ENCODE data around the gene RNASE13.

The RNASE13 gene

DNA sequence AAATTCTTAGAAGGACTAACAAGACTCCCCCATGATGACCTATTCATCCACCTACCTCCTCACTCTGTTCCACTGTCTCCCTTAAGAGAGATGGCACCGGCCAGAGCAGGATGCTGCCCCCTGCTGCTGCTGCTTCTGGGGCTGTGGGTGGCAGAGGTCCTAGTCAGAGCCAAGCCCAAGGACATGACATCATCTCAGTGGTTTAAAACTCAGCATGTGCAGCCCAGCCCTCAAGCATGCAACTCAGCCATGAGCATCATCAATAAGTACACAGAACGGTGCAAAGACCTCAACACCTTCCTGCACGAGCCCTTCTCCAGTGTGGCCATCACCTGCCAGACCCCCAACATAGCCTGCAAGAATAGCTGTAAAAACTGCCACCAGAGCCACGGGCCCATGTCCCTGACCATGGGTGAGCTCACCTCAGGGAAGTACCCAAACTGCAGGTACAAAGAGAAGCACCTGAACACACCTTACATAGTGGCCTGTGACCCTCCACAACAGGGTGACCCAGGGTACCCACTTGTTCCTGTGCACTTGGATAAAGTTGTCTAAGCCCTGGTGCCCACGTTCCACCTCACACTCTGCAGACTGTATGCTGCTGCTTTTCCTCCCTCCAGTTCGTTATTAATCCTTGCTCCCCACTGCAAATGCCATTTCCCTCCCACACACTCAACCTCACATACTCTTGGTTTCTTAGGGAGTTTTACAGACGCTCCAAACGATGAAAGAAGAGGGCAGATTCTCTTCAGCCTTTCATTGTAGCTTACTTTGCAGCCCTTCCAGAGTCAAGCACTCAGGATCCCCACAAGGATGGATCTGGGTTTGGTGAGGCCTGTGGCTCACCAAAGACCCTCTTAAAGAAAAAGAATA, 23.4 kb upstream of the RNASE13 start, which contains the start of gene RNASE8:
TSS of gene RNASE8 (plus strand) at position 20 of the 873 bp plus-strand sequence. CDS start at position 91, 71 bp downstream.
- H3K4me3 ChIP-seq (ENCODE audit: control insufficient read depth, low read depth, low read length), result no peak within 1 kb of the TSS
- DNase-seq (ENCODE audit: low read depth), result no peak
- TF ChIP-seq, protein P1, sequence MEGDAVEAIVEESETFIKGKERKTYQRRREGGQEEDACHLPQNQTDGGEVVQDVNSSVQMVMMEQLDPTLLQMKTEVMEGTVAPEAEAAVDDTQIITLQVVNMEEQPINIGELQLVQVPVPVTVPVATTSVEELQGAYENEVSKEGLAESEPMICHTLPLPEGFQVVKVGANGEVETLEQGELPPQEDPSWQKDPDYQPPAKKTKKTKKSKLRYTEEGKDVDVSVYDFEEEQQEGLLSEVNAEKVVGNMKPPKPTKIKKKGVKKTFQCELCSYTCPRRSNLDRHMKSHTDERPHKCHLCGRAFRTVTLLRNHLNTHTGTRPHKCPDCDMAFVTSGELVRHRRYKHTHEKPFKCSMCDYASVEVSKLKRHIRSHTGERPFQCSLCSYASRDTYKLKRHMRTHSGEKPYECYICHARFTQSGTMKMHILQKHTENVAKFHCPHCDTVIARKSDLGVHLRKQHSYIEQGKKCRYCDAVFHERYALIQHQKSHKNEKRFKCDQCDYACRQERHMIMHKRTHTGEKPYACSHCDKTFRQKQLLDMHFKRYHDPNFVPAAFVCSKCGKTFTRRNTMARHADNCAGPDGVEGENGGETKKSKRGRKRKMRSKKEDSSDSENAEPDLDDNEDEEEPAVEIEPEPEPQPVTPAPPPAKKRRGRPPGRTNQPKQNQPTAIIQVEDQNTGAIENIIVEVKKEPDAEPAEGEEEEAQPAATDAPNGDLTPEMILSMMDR (IDR thresholded peaks at IDR 0.05; ENCODE audit: control insufficient read depth, insufficient read depth, low read depth, low read length, missing control alignments), result no peak

DNA sequence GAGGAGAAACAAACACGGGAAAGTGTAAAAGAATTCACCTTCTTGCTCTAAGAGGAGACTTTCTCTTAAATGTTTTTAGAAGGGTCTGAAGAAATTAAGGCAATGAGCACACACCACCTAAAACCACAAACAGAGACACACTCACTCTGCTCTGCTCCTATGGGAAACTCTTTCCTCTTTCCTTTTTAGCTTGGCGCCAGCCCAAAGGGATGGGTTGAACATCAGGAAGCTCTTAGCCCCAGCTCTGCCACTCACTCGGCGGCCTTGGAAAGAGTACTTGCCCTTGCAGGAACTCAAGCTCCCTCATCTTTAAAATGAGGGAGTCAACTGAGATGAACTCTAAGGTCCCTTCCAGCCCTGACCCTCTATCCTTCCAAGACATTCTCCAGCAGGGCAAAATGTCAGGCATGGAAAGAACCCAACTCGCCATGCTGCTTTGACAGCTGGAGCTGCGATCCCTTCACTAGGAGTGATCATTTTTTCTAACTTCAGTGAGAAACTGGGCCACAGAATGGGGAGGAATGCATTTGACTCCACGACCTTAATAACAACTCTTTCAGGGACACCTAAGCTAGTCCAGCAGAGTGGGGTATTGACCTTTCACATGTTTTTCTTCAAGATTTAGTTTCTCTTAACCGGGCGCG, 22.0 kb upstream of the RNASE13 start:
- DNase-seq (ENCODE audit: low read depth), result no peak

DNA sequence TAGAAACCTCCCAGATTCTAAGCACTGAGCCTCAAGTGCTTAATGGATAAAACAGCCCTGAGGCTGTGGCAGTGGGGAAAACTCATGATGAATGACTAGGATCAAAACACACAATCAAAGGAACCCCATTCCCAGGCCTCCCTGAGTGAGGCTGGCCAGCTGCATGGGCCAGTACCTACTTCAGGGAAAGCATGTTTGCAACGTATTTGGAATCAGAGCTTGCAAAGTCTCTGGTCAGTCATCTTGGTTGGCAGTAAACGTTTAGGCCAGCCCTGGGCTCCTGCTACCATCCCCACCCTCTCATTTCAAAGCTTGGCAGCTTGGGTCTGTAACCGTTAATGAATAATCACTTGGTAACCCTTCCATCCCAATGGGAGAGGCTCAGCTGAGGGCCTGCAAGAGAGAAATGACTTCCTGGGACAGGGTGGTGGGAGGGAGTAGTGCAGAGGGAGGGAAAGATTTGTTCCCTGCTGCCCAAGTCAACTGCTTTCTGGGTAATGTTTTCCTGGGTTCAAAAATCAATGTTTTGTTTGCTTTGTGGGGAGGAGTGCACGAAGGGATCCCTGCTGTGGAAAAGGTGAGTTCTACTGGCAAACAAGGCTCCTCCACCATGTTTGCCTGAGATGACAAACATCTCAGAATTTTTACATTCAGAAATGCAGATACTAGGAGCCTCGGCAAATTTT, 21.0 kb upstream of the RNASE13 start:
- no peak overlapping the region for H3K4me3 ChIP-seq (ENCODE audit: control insufficient read depth, low read depth, low read length)
- no peak for DNase-seq (ENCODE audit: low read depth)
- TF ChIP-seq, protein P1 (IDR thresholded peaks at IDR 0.05; ENCODE audit: control insufficient read depth, insufficient read depth, low read depth, low read length, missing control alignments), result no peak

More for the DNA sequence above, 22.0 kb upstream of the RNASE13 start:
- TF ChIP-seq, protein P1 (IDR thresholded peaks at IDR 0.05; ENCODE audit: control insufficient read depth, insufficient read depth, low read depth, low read length, missing control alignments), result no peak
- no peak overlapping the region for H3K4me3 ChIP-seq (ENCODE audit: control insufficient read depth, low read depth, low read length)

DNA sequence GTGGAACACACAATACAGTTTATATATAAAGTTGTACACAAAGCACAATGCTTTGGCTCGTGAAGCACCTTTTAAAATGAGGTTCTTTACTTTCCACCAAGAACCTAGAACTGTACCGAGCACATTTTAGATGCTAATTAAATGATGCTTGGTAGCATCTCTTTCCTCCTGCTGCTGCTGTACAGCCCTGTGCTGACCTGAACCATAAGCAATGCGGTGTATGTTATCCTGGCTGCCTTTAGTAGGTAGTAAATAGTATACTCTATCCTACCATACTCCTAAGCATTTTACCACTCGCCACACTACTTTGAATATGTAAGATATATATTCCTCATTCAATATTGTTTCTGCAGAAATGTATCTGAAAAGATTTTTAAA, 20.1 kb upstream of the RNASE13 start:
- no peak overlapping the region for H3K4me3 ChIP-seq (ENCODE audit: control insufficient read depth, low read depth, low read length)
- TF ChIP-seq, protein P1 (IDR thresholded peaks at IDR 0.05; ENCODE audit: control insufficient read depth, insufficient read depth, low read depth, low read length, missing control alignments), result no peak
- DNase-seq (ENCODE audit: low read depth), result no peak

DNA sequence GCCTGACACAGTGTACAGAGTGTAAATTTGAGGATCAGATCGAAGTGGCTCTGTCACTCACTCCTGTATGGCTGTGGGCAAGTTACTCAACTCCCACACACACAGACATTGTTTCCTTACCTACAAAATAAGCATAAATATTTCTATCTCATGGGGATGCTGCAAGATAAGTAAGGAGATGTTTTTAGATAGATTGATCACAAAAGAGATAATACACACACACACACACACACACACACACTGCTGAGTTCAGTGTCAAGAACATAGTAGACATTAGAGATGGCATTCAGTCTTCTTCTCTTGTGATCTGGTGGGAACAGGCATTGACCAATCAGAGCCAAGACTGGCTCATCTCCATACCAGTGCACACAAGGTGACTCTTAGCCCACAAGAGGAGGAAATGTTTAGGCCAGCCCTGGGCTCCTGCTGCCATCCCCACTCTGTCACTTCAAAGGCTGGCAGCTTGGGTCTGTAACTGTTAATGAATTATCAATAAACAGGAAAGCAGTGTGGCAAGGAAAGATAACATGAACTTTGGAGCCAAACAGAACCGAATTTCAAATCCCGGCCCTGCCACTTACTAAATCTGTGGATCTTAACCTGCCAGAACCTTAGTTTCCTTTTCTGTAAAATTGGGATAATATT, 19.6 kb upstream of the RNASE13 start:
- no peak for DNase-seq (ENCODE audit: low read depth)
- TF ChIP-seq, protein P1 (IDR thresholded peaks at IDR 0.05; ENCODE audit: control insufficient read depth, insufficient read depth, low read depth, low read length, missing control alignments), result no peak
- no peak overlapping the region for H3K4me3 ChIP-seq (ENCODE audit: control insufficient read depth, low read depth, low read length)

All from AG09309 (cell line).